ENCODE measurements around the gene MEF2C. TPM values are rescaled to one million over a fixed set of nuclear protein-coding genes. Genes with fewer than 3 reads are reported as not detected.

Gene MEF2C
- total RNA-seq, 1 donor from 2014 or later: 42.0 TPM

- intact Hi-C loops (cut with DNase I): no loop called here
- H3K36me3 ChIP-seq: peaks cover 8% of the 10 kb centered on the region
- no peak for DNase-seq
- H3K27me3 ChIP-seq (ENCODE audit: low read depth): no peaks in the 10 kb centered on the region
- H3K4me1 ChIP-seq: peaks cover 8% of the 10 kb centered on the region
- no peaks in the 10 kb centered on the region for H3K9me3 ChIP-seq
- TF ChIP-seq CTCF (IDR thresholded peaks at IDR 0.05): no peak
- H3K27ac ChIP-seq: no peak overlapping the region
- ATAC-seq: no peak
- no peak overlapping the region for H3K4me3 ChIP-seq
These were observed 142.3 kb downstream of the MEF2C start for GRCh38 chr5:88740604-88741185.

GRCh38 chr5:88736494-88736893 is 146.5 kb downstream of the MEF2C start:
- Histone ChIP-seq H3K9me3 (no peaks in the 10 kb centered on the region), H3K36me3 (no peaks in the 10 kb centered on the region), H3K4me1 (no peaks in the 10 kb centered on the region), H3K27ac (no peak overlapping the region), H3K27me3 (ENCODE audit: low read depth) (no peaks in the 10 kb centered on the region), H3K4me3 (no peak overlapping the region)
- ATAC-seq (no peak), DNase-seq (no peak)
- TF ChIP-seq CTCF (IDR thresholded peaks at IDR 0.05): no peak
- intact Hi-C loops (cut with DNase I): no loop called here

GRCh38 chr5:88734983-88735382 is 148.0 kb downstream of the MEF2C start:
- Histone ChIP-seq H3K9me3 (no peaks in the 10 kb centered on the region), H3K27me3 (ENCODE audit: low read depth) (no peaks in the 10 kb centered on the region), H3K4me1 (peaks cover 6% of the 10 kb centered on the region), H3K4me3 (no peak overlapping the region), H3K27ac (peak overlapping the region; percentile 25), H3K36me3 (no peaks in the 10 kb centered on the region)
- DNase-seq (no peak), ATAC-seq (no peak)
- no peak for TF ChIP-seq CTCF (IDR thresholded peaks at IDR 0.05)
- intact Hi-C loops (cut with DNase I): loop anchor here (5.0 kb wide), 1 partner anchor 152 kb away; no protein-coding TSS in a partner anchor

- Histone ChIP-seq H3K4me3 (no peak overlapping the region), H3K27me3 (ENCODE audit: low read depth) (no peaks in the 10 kb centered on the region), H3K4me1 (peaks cover 9% of the 10 kb centered on the region), H3K9me3 (no peaks in the 10 kb centered on the region), H3K36me3 (no peaks in the 10 kb centered on the region), H3K27ac (peak overlapping the region; percentile 25)
- DNase-seq (no peak), ATAC-seq (no peak)
- intact Hi-C loops (cut with DNase I): loop anchor here (5.0 kb wide), 1 partner anchor 153 kb away; no protein-coding TSS in a partner anchor
- no peak for TF ChIP-seq CTCF (IDR thresholded peaks at IDR 0.05)
These were observed 148.8 kb downstream of the MEF2C start for GRCh38 chr5:88734191-88734640.

GRCh38 chr5:88732862-88733261 is 150.1 kb downstream of the MEF2C start:
- intact Hi-C loops (cut with DNase I): loop anchor here (5.0 kb wide), 1 partner anchor 154 kb away; no protein-coding TSS in a partner anchor
- H3K27me3 ChIP-seq (ENCODE audit: low read depth): no peaks in the 10 kb centered on the region

More at GRCh38 chr5:88732862-88733261, 150.1 kb downstream of the MEF2C start:
- no peaks in the 10 kb centered on the region for H3K9me3 ChIP-seq
- H3K36me3 ChIP-seq: peaks cover 13% of the 10 kb centered on the region
- peak overlapping the region; percentile 1 for H3K27ac ChIP-seq
- H3K4me1 ChIP-seq: peaks cover 9% of the 10 kb centered on the region
- DNase-seq: no peak
- TF ChIP-seq CTCF (IDR thresholded peaks at IDR 0.05): no peak
- no peak for ATAC-seq
- no peak overlapping the region for H3K4me3 ChIP-seq

Data from lower lobe of right lung (tissue), 2 donors.